HEK293T (cell line): Measurements from ENCODE around the gene MYL7.

Source experiments
- CTCF ChIA-PET: fragments of 350-600 bp; formaldehyde crosslinking; extraction: SDS; loops from one replicate; lab custom pipeline; 2021; ENCODE audit warnings: antibody characterized with exemption, inconsistent platforms; lab: Yijun Ruan, JAX
- POLR2A ChIA-PET: fragments of 350-600 bp; formaldehyde crosslinking; extraction: SDS; loops from one replicate; lab custom pipeline; 2020; ENCODE audit warnings: antibody characterized with exemption, inconsistent platforms; lab: Yijun Ruan, JAX
- DNase-seq: peaks from one replicate; pipeline ENCODE4 v3.0.0; 2012; ENCODE audit warnings: mixed read lengths; ENCODE audit errors: extremely low spot score
- ARNT ChIP-seq: fragments of 450-650 bp; IDR thresholded peaks from 2 replicates; pipeline ENCODE4 v1.6.1; 2017; ENCODE audit warnings: mild to moderate bottlenecking
- BHLHE40 ChIP-seq: fragments of 450-650 bp; IDR thresholded peaks from 2 replicates; pipeline ENCODE4 v1.6.1; 2016; ENCODE audit warnings: mild to moderate bottlenecking, moderate library complexity, borderline replicate concordance
- CTBP1 ChIP-seq: fragments of 450-650 bp; IDR thresholded peaks from 2 replicates; pipeline ENCODE4 v1.6.1; 2016; ENCODE audit warnings: borderline replicate concordance
- ELF4 ChIP-seq: fragments of 450-650 bp; IDR thresholded peaks from 2 replicates; pipeline ENCODE4 v1.6.1; 2017; ENCODE audit warnings: antibody characterized with exemption
- FOXA1 ChIP-seq: fragments of 450-650 bp; IDR thresholded peaks from 2 replicates; pipeline ENCODE4 v1.6.1; 2016; ENCODE audit warnings: mild to moderate bottlenecking
- FOXK2 ChIP-seq: fragments of 450-650 bp; IDR thresholded peaks from 2 replicates; pipeline ENCODE4 v1.6.1; 2016; ENCODE audit warnings: mild to moderate bottlenecking
- FOXM1 ChIP-seq: fragments of 450-650 bp; IDR thresholded peaks from 2 replicates; pipeline ENCODE4 v1.6.1; 2017; ENCODE audit warnings: mild to moderate bottlenecking, borderline replicate concordance
- HDGF ChIP-seq: fragments of 450-650 bp; IDR thresholded peaks from 2 replicates; pipeline ENCODE4 v1.6.1; 2017; ENCODE audit warnings: antibody characterized with exemption, borderline replicate concordance
- L3MBTL2 ChIP-seq: fragments of 450-650 bp; conservative IDR thresholded peaks from 2 replicates; pipeline ENCODE4 v1.6.1; 2016; ENCODE audit warnings: mild to moderate bottlenecking
- LEF1 ChIP-seq: fragments of 450-650 bp; IDR thresholded peaks from 2 replicates; pipeline ENCODE4 v1.6.1; 2017; ENCODE audit warnings: mild to moderate bottlenecking, borderline replicate concordance
- NFRKB ChIP-seq: fragments of 450-650 bp; IDR thresholded peaks from 2 replicates; pipeline ENCODE4 v1.6.1; 2016; ENCODE audit warnings: mild to moderate bottlenecking, moderate library complexity
- SP1 ChIP-seq: fragments of 450-650 bp; IDR thresholded peaks from 2 replicates; pipeline ENCODE4 v1.6.1; 2017
- SUZ12 ChIP-seq: fragments of 450-650 bp; IDR thresholded peaks from 2 replicates; pipeline ENCODE4 v1.6.1; 2016; ENCODE audit warnings: mild to moderate bottlenecking
- TARDBP ChIP-seq: fragments of 450-650 bp; IDR thresholded peaks from 2 replicates; pipeline ENCODE4 v1.6.1; 2016
- ZNF384 ChIP-seq: fragments of 450-650 bp; IDR thresholded peaks from 2 replicates; pipeline ENCODE4 v1.6.1; 2016
- TF ChIP-seq, protein P1 (sequence below): fragments of 450-650 bp; IDR thresholded peaks from 2 replicates; pipeline ENCODE4 v1.6.1; 2016

The MYL7 gene

DNA sequence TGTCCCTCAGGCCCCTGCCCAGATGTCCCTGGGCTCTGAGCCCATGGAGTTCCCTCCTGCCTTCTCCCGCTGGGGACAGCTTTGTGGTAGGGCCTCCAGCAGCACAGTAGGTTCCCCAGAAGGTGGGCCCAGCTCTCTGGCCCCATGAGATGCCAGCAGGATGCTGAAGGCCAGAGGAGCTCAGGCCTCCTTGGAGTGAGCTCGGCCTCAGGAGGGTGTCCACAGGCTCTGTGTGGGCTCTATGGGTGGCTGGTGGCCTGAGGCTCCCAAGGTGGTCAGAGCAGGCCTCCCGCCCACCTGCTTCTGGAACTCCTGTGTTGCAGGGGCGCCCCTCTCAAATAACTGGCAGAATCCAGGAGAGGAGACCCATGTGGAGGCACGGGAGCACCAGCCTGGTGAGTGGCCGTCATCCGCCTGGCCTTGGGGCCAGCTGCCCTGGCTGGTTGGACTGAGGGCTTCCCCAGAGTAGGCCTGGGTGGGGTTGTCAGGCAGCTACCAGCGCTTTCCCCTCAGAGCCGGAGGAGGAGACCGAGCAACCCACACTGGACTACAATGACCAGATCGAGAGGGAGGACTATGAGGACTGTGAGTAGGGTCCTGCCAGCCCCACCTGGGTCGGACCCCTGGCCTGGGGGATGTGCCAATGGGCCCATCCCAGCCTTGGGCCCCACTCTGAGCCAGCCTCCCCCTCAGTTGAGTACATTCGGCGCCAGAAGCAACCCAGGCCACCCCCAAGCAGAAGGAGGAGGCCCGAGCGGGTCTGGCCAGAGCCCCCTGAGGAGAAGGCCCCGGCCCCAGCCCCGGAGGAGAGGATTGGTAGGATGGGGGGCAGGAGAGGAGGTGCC, 33.8 kb downstream of the MYL7 start:
- DNase-seq: no peak
- POLR2A ChIA-PET: interaction anchor here (1.3 kb wide), 1 partner anchor 16 kb away, joined by 7 read pairs; the partner anchor contains the start of gene POLD2
- CTCF ChIA-PET: no interaction called here
- no peak for TF ChIP-seq FOXK2
- no peak for TF ChIP-seq ZNF384
- TF ChIP-seq L3MBTL2: no peak
- TF ChIP-seq ARNT: no peak
- TF ChIP-seq FOXA1: no peak
- no peak for TF ChIP-seq BHLHE40
- no peak for TF ChIP-seq ELF4
- no peak for TF ChIP-seq HDGF
- no peak for TF ChIP-seq FOXM1
- TF ChIP-seq NFRKB: no peak
- TF ChIP-seq, protein P1, sequence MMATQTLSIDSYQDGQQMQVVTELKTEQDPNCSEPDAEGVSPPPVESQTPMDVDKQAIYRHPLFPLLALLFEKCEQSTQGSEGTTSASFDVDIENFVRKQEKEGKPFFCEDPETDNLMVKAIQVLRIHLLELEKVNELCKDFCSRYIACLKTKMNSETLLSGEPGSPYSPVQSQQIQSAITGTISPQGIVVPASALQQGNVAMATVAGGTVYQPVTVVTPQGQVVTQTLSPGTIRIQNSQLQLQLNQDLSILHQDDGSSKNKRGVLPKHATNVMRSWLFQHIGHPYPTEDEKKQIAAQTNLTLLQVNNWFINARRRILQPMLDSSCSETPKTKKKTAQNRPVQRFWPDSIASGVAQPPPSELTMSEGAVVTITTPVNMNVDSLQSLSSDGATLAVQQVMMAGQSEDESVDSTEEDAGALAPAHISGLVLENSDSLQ: no peak

DNA sequence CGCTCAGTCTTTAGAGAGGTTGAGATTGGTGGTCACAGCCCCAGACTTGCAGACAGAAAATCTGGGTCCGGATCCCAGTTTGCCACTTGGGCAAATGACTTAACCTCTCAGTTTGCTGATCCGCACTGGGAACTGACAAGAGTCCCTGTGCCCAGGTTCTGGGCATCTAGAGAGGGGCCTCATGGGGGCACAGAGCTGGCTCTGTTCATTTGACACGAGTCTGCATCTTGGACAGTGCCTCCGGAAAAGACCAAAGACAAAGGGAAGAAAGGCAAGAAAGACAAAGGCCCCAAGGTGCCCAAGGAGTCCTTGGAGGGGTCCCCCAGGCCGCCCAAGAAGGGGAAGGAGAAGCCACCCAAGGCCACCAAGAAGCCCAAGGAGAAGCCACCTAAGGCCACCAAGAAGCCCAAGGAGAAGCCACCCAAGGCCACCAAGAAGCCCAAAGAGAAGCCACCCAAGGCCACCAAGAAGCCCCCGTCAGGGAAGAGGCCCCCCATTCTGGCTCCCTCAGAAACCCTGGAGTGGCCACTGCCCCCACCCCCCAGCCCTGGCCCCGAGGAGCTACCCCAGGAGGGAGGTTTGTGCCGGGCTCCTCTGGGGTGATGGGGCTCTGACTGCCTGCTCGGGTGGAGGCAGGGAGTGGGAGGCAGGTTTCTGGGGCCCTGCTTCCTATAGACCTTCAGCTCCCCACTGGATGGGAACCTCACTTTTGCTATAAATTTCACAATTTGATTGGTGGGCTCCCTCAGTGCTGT, 34.6 kb downstream of the MYL7 start:
- TF ChIP-seq FOXK2 (no peak), SUZ12 (no peak), FOXA1 (no peak), ELF4 (no peak), FOXM1 (no peak), ZNF384 (no peak), LEF1 (no peak), NFRKB (no peak), SP1 (no peak), TARDBP (no peak), BHLHE40 (no peak)
- ChIA-PET POLR2A (interaction anchor here (1.2 to 1.3 kb wide), 2 partner anchors 17 to 62 kb away, joined by 3 to 7 read pairs; partner anchors contain the start of genes DBNL and POLD2), CTCF (no interaction called here)
- no peak for DNase-seq

DNA sequence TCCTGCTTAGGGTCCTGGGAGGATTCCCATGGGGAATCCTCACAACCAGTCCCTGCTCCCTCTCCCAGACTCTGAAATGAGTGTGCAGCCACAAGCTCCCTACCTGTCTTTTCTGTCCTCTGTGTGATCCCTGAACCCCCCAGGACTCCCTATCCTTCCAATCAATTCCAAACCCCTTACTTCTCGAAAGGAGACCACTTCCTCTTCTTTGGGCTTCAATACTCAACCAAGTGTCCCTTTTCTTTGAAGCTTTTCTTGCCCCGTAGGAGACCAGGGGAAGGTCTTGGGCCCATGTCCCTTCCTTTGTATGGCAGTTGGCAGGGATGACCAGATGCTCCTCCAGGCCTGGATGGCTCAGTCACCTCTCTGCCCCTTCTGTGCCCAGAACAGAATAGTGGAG, 35.3 kb downstream of the MYL7 start:
- no peak for DNase-seq
- no peak for TF ChIP-seq ZNF384
- TF ChIP-seq LEF1: no peak
- no peak for TF ChIP-seq FOXA1
- TF ChIP-seq SP1: no peak
- TF ChIP-seq, protein P1: no peak
- no peak for TF ChIP-seq HDGF
- TF ChIP-seq TARDBP: no peak
- no peak for TF ChIP-seq FOXK2
- no peak for TF ChIP-seq ELF4
- ChIA-PET POLR2A (interaction anchor here (0.8 to 1.2 kb wide), 3 partner anchors 10 to 61 kb away, joined by 3 to 5 read pairs (median 3); partner anchors contain the start of genes DBNL and POLD2), CTCF (no interaction called here)

DNA sequence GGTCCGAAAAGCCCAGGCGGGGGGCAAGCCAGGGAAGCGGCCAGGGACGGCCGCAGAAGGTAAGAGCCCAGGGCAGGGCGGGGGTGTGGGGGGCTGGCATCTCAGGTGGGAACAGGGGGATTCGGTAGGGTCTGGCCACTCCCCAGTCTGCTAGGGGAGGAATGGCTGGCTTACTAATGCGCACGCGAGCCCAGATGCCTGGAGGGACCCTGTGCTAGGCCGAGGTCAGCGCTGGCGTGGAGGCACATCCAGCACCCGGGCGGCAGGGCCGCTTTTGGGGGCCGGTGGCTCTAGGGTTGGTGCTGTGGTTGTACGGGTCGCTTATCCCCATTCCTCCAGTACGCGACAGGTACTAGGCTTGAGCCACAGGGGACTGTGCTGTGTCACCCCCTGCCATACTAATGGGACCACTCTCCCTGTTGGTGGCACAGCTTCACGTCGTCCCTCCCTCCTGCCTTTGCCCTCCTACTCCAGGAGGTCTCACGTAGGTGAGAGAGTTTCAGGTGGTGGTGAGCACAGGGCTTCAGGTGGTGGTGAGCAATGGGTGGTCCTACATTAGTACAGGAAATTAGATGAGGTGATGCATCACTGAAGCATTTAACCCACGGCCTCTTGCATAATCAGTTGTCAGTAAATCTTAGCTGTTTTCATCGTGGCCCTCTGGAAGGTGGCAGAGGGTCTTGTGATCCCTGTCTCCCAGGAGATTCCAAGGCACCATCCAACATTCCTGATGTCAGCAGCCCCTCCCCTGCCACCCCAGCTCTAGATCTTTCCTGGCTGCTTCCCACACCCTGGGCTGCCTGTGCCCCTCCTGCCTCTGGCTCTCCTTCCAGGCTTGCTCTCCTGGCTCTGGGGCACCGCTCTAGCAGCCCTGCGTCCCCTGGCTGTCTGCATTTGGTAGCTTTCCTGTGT, 36.0 kb downstream of the MYL7 start:
- POLR2A ChIA-PET: interaction anchor here (0.8 to 1.2 kb wide), 3 partner anchors 11 to 61 kb away, joined by 3 to 5 read pairs (median 3); partner anchors contain the start of genes DBNL and POLD2
- DNase-seq: no peak
- CTCF ChIA-PET: no interaction called here
- no peak for TF ChIP-seq ARNT
- TF ChIP-seq CTBP1: no peak

DNA sequence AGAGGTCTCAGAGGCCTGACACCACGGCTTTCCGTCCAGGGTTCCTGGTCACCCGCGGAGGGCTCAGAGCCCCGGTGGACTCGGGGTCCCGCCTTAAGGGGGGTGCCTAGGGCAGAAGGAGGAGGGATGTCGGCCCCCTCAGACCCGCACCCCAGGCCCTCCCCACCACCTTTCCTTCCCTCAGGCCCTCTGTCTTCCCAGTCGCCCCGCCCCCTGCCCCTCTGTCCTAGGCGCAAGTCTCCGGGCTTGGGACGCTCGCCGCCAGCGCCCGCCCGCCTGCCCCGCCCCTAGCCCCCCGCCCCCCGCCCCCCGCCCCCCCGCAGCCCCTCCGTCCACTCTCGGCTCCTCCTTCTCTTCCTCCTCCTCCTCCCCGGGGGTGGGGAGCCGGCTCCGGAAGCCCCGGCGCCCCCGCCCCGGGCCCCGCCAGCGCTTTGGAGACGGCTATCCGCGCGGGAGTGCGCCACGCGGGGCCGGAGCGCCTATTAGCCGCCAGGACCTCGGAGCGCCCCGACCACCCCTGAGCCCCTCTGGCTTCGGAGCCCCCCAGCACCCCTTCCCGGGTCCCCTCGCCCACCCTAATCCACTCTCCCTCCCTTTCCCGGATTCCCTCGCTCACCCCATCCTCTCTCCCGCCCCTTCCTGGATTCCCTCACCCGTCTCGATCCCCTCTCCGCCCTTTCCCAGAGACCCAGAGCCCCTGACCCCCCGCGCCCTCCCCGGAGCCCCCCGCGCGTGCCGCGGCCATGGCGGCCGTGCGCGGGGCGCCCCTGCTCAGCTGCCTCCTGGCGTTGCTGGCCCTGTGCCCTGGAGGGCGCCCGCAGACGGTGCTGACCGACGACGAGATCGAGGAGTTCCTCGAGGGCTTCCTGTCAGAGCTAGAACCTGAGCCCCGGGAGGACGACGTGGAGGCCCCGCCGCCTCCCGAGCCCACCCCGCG, 36.9 kb downstream of the MYL7 start, which contains the start of gene AEBP1:
Gene AEBP1, plus strand, starts transcription at position 423 of the 937 bp plus-strand sequence. Its CDS starts 321 bp downstream, at position 744.
- ChIA-PET POLR2A (interaction anchor here (1.2 kb wide), 1 partner anchor 12 kb away, joined by 3 read pairs; no protein-coding TSS in a partner anchor), CTCF (no interaction called here)
- DNase-seq: no peak
- TF ChIP-seq CTBP1: no peak

DNA sequence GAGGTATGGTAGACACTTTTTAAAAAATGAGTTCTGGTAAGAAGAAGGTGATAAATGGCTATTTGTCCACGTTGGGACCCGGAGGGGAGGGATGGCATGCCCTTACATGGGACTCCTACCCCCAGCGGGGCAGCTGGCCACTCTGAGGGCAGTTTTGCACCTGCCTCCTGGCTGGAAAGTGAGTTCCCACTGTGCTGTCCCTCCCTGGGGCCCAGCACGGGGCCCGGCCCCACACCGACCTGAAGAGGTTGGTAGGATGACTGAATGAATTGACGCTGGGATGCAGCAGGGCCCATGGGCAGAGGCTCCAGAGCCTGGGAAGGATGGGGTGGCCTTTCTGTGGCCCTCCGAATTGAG, 37.6 kb downstream of the MYL7 start:
- POLR2A ChIA-PET: no interaction called here
- CTCF ChIA-PET: no interaction called here
- no peak for DNase-seq
- TF ChIP-seq FOXK2: no peak
- no peak for TF ChIP-seq NFRKB
- TF ChIP-seq SP1: no peak
- no peak for TF ChIP-seq ARNT
- TF ChIP-seq LEF1: no peak
- no peak for TF ChIP-seq BHLHE40
- TF ChIP-seq FOXA1: no peak
- TF ChIP-seq ZNF384: no peak
- TF ChIP-seq FOXM1: no peak
- no peak for TF ChIP-seq ELF4
- no peak for TF ChIP-seq TARDBP
- no peak for TF ChIP-seq HDGF
- TF ChIP-seq CTBP1: no peak
